ENCODE measurements around the gene RMND1.

GRCh38 chr6:151440930-151441329, 11.0 kb downstream of the RMND1 start:
- no peak for TF ChIP-seq FOXP4 (CRISPR knock-in tag; IDR thresholded peaks at IDR 0.05)
- TF ChIP-seq E2F5 (CRISPR knock-in tag; IDR thresholded peaks at IDR 0.05) = no peak
- TF ChIP-seq CREB1 (CRISPR knock-in tag; IDR thresholded peaks at IDR 0.05) = no peak

Measured in WTC11 (cell line).